HepG2 (cell line): ENCODE measurements around the gene SEC11A. TPM values are rescaled to one million over a fixed set of nuclear protein-coding genes. Genes with fewer than 3 reads are reported as not detected.

Source experiments
- CCDC6 ChIP-seq: sonication (generic); formaldehyde crosslinking; IDR thresholded peaks from 2 replicates; pipeline ENCODE4 v1.8.1; 2022; ENCODE audit warnings: mild to moderate bottlenecking, missing genetic modification reagents, moderate library complexity
- ETV5 ChIP-seq: IDR thresholded peaks from 2 replicates; pipeline ENCODE4 v1.6.1; 2018; ENCODE audit warnings: missing biosample characterization, missing genetic modification reagents, inconsistent platforms, borderline replicate concordance
- HMGXB3 ChIP-seq: sonication (generic); formaldehyde crosslinking; IDR thresholded peaks from 2 replicates; pipeline ENCODE4 v1.4.0; 2020; ENCODE audit warnings: missing genetic modification reagents, borderline replicate concordance
- LCORL ChIP-seq, 2 experiments: fragments of 450-650 bp in 1 of 2; sonication (generic) in 1 of 2; formaldehyde crosslinking in 1 of 2; IDR thresholded peaks; 2 replicates each; pipeline versions ENCODE4 v1.5.0 to v1.6.1; 2017 to 2020; ENCODE audit warnings: antibody characterized with exemption in 1 of 2, missing genetic modification reagents in 1 of 2
- MEIS2 ChIP-seq: sonication (generic); formaldehyde crosslinking; IDR thresholded peaks from 2 replicates; pipeline ENCODE4 v1.9.0; 2021; ENCODE audit warnings: mild to moderate bottlenecking, missing genetic modification reagents
- MTA3 ChIP-seq: sonication (generic); formaldehyde crosslinking; IDR thresholded peaks from 2 replicates; pipeline ENCODE4 v1.4.0; 2020; ENCODE audit warnings: missing genetic modification reagents
- NR0B2 ChIP-seq: sonication (generic); formaldehyde crosslinking; IDR thresholded peaks from 2 replicates; pipeline ENCODE4 v1.4.0; 2020; ENCODE audit warnings: mild to moderate bottlenecking, missing genetic modification reagents
- PATZ1 ChIP-seq: sonication (generic); formaldehyde crosslinking; IDR thresholded peaks from 2 replicates; pipeline ENCODE4 v1.4.0; 2020; ENCODE audit warnings: missing genetic modification reagents
- RFXANK ChIP-seq: IDR thresholded peaks from 2 replicates; pipeline ENCODE4 v1.6.1; 2016
- SMAD9 ChIP-seq: sonication (generic); formaldehyde crosslinking; IDR thresholded peaks from 2 replicates; pipeline ENCODE4 v1.5.1; 2020; ENCODE audit warnings: mild to moderate bottlenecking, missing genetic modification reagents
- SP2 ChIP-seq: sonication (generic); formaldehyde crosslinking; IDR thresholded peaks from 2 replicates; pipeline ENCODE4 v1.5.1; 2020; ENCODE audit warnings: mild to moderate bottlenecking, missing genetic modification reagents
- THAP11 ChIP-seq: IDR thresholded peaks from 2 replicates; pipeline ENCODE4 v1.6.1; 2016; ENCODE audit warnings: missing biosample characterization, missing genetic modification reagents
- U2AF2 ChIP-seq: fragments of 200-400 bp; formaldehyde crosslinking; IDR thresholded peaks from 2 replicates; pipeline ENCODE4 v1.6.1; 2017; ENCODE audit warnings: low read depth, mild to moderate bottlenecking, low read length
- YEATS2 ChIP-seq: sonication (generic); formaldehyde crosslinking; IDR thresholded peaks from 2 replicates; pipeline ENCODE4 v1.4.0; 2020; ENCODE audit warnings: missing genetic modification reagents, borderline replicate concordance
- ZNF232 ChIP-seq: sonication (generic); formaldehyde crosslinking; IDR thresholded peaks from 2 replicates; pipeline ENCODE4 v1.4.0; 2020; ENCODE audit warnings: missing genetic modification reagents, borderline replicate concordance
- ZNF580 ChIP-seq: IDR thresholded peaks from 2 replicates; pipeline ENCODE4 v1.6.1; 2016; ENCODE audit warnings: low read depth, borderline replicate concordance
- ZNF607 ChIP-seq: sonication (generic); formaldehyde crosslinking; IDR thresholded peaks from 2 replicates; pipeline ENCODE4 v1.5.1; 2020; ENCODE audit warnings: missing genetic modification reagents, mild to moderate bottlenecking, borderline replicate concordance
- ZNF749 ChIP-seq: sonication (generic); formaldehyde crosslinking; IDR thresholded peaks from 2 replicates; pipeline ENCODE4 v1.8.0; 2022; ENCODE audit warnings: mild to moderate bottlenecking, missing genetic modification reagents, moderate library complexity, borderline replicate concordance
- ZNF800 ChIP-seq: sonication (generic); formaldehyde crosslinking; IDR thresholded peaks from 2 replicates; pipeline ENCODE4 v1.4.0; 2020; ENCODE audit warnings: missing genetic modification reagents
- polyA plus RNA-seq, 8 experiments: library from polyadenylated mRNA; depleted of rRNA in 3 of 8; stranded (reverse) in 7 of 8; unstranded in 1 of 8; fragments of >200 nt; fragmentation: Illumina TruSeq in 4 of 8; extraction: Trizol in 4 of 8; gene quantifications; 2 replicates each; pipeline versions ENCODE4 v1.2.1 to v1.2.3, GENCODE V29; 2011 to 2016; ENCODE audit warnings: low read depth in 4 of 8, missing spikeins in 1 of 8, mixed read lengths in 1 of 8; ENCODE audit not compliant: insufficient read depth in 1 of 8
- total RNA-seq, 5 experiments: library from RNA; depleted of rRNA; stranded (reverse); fragments of >200 nt; fragmentation: Illumina TruSeq; extraction: Trizol; gene quantifications; 2 replicates each; pipeline ENCODE4 v1.2.3, GENCODE V29; 2016; ENCODE audit warnings: low read depth in 1 of 5

The SEC11A gene
- total and polyA plus RNA-seq, 2 of the 13 experiments (the other 11 are each of a cell fraction or from before 2014, with no cell fraction given): 141 to 230 TPM

- TF ChIP-seq ZNF580 (CRISPR knock-in tag) (peak; percentile 39; the same call in 1 of the 2 replicates), ZNF749 (CRISPR knock-in tag) (peak; percentile 73; the same call in 1 of the 2 replicates), THAP11 (CRISPR knock-in tag) (peak; percentile 90), CCDC6 (CRISPR knock-in tag) (peak; percentile 35; the same call in 1 of the 2 replicates), PATZ1 (CRISPR knock-in tag) (peak; percentile 62; the same call in 1 of the 2 replicates), ETV5 (CRISPR knock-in tag) (peak; percentile 80), HMGXB3 (CRISPR knock-in tag) (peak; percentile 74; the same call in 1 of the 2 replicates), MEIS2 (CRISPR knock-in tag) (0 out of 2 replicates have a peak, but pooled peaks have one; percentile 22), RFXANK (0 out of 2 replicates have a peak, but pooled peaks have one; percentile 82), NR0B2 (CRISPR knock-in tag) (peak; percentile 79), SP2 (peak; percentile 57; the same call in 1 of the 2 replicates), MTA3 (CRISPR knock-in tag) (no peak), ZNF232 (CRISPR knock-in tag) (0 out of 2 replicates have a peak, but pooled peaks have one; percentile 70), ZNF800 (CRISPR knock-in tag) (peak; percentile 49; the same call in 1 of the 2 replicates), SMAD9 (CRISPR knock-in tag) (peak; percentile 64; the same call in 1 of the 2 replicates), LCORL (IDR thresholded peaks at IDR 0.05) (no peak), LCORL (CRISPR knock-in tag; IDR thresholded peaks at IDR 0.05) (no peak), ZNF607 (0 out of 2 replicates have a peak, but pooled peaks have one; percentile 39), U2AF2 (0 out of 2 replicates have a peak, but pooled peaks have one; percentile 87), YEATS2 (CRISPR knock-in tag) (peak; percentile 96)
Measured at GRCh38 chr15:84653910-84654688, 61.8 kb downstream of the SEC11A start, which contains the start of gene WDR73 (continued).
